Stimulated activated CD4-positive, alpha-beta T cell treated with anti-CD3 and anti-CD28 coated beads, Interleukin-1b, Interleukin-23, amount 100 ng/mL, for 48 hours (primary cell): ENCODE measurements around the gene DIRAS3.
"Not testable (repeated sequence)": the region's sequence is repeated elsewhere in the genome, so short reads cannot be mapped to it uniquely, and the experiment has no call there.

Experiments
- DNase-seq: peaks from one replicate; pipeline ENCODE4 v3.0.0-alpha.2; 2020

Gene DIRAS3

GRCh38 chr1:68016381-68016780 is 34.0 kb downstream of the DIRAS3 start:
- no peak for DNase-seq

GRCh38 chr1:68015971-68016370 is 34.5 kb downstream of the DIRAS3 start:
- DNase-seq: no peak

DNA sequence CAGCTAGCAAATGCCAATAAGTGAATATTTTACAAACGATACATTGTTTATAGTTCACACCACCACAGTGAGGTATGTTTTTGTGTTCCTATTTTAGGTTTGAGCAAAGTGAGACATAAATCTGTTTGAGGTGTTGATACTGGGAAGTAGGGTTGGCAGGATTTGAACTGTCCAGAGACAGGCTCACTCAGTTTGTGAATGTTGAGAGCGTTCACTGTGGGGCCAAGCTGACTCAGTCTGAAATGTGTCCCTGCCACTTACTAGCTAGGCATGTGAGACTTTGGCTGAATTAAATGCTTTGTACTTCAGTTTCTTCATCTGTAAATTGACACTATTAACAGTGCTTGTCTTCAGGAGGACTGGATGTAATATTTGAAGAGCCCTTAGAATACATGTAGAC is 35.1 kb downstream of the DIRAS3 start:
- DNase-seq: no peak

- DNase-seq: no peak
Measured at GRCh38 chr1:68013351-68013750, 37.1 kb downstream of the DIRAS3 start.

- no peak for DNase-seq
Measured at GRCh38 chr1:68011657-68012375, 38.6 kb downstream of the DIRAS3 start.

GRCh38 chr1:68010543-68010942 is 39.9 kb downstream of the DIRAS3 start:
- no peak for DNase-seq

DNA sequence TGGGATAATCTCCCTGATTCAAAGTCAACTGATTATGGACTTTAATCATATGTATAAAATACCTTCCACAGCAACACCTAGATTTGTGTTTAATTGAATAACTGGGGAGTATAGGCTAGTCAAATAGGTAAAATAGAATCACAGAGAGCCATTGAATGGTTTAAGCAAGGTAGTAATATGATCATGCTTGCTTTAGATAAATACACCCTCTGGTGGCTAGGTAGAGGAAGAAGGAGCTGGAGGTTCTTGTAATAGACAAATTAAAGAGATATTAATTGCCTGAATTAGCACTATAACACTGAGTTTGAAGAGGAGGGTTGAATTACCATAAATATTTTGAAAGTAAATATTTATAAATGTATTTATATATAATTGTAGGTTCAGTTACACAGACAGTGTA is 40.3 kb downstream of the DIRAS3 start:
- no peak for DNase-seq

- DNase-seq: not testable (repeated sequence)
Measured at GRCh38 chr1:68003626-68004025, 46.8 kb downstream of the DIRAS3 start.

GRCh38 chr1:68000191-68000590 is 50.2 kb downstream of the DIRAS3 start:
- DNase-seq: no peak

GRCh38 chr1:67997746-67998145 is 52.7 kb downstream of the DIRAS3 start:
- DNase-seq: no peak
